Measurements from ENCODE around the gene SLC43A1.

SLC43A1 gene

DNA sequence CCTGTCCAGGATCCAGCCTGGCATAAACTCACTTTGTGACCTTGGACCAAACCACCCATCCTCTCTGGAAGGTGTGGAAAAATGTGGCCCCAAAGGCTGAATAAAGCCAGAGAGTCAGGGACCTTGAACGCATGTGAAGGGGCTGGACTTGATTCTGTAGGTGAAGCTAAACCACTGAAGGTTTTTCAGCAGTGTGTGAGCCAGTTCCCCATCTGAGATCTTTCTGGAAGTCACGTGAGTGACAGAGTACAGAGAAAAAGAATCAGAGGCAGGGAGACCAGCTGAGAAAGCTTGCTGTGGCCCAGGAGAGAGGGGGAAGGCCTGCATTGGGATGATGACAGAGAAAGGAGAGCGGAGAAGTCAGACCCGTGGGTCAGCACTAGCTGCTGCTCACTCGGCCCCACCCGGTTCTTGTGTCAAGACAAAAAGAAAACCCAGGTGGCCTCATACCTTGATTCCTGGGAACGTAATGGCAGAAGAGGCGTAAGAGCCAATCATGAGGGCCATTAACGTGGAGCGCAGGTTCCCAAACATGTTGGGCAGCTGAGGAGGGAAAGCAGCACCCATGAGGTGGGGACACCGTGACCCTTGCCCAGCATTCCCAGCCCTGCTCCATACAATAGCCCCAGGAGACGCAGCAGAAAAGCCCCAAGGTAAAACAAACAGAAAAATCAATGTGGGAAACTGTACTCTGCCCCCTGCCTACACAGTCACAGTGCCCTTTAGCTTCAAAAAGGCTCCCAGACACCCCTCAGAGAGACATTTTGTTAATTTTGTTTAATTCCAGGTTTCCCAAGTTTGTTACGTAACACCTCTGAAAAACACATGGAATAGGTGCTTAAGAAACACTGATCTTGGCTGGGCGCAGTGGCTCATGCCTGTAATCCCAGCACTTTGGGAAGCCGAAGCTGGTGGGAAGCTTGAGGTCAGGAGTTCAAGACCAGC lies 17.9 kb downstream of the SLC43A1 start:
- Mint-ChIP-seq H3K9me3 (no peaks in the 10 kb centered on the region), H3K27me3 (no peaks in the 10 kb centered on the region), H3K36me3 (ENCODE audit: low read depth) (peaks cover 78% of the 10 kb centered on the region), H3K4me1 (ENCODE audit: low read depth) (peaks cover 16% of the 10 kb centered on the region), H3K27ac (no peak overlapping the region), H3K4me3 (no peak overlapping the region)
- no peak for DNase-seq

DNA sequence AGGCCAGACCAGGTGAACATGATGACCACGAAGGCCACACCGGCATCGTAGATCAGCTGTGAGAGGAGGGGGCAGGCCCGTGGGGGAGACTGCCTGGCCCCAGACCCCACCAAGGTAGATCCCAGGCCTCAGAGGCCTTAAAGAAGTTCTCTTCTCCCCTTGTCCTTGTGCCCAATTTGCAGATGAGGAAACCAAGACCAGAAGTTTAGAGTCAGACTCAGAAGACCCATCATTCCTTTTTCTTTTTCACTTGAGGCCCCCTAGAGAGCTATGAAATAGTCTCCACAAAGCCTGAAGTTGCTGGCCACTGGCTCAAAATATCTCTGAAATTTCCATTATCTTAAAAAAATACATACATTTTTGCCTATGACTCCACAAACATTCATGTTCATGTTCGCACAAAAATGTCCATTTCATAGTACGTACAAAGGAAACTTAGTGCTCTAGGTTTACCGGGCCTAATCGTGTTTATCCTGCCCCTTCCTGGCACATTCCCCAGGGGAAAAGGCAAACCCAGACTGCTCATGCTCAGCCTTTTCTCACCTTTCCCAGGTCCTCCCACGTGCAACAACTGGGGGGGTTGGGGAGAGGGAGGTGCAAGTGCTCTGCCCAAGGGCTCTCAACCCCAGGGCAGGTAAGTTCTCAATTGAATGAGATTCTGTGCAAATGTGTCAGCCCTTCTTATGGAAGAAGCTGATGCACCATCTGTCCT lies 19.2 kb downstream of the SLC43A1 start:
- H3K4me1 Mint-ChIP-seq (ENCODE audit: low read depth): peaks cover 16% of the 10 kb centered on the region
- no peaks in the 10 kb centered on the region for H3K27me3 Mint-ChIP-seq
- no peak overlapping the region for H3K4me3 Mint-ChIP-seq
- peaks cover 75% of the 10 kb centered on the region for H3K36me3 Mint-ChIP-seq (ENCODE audit: low read depth)
- H3K9me3 Mint-ChIP-seq: no peaks in the 10 kb centered on the region
- no peak for DNase-seq
- H3K27ac Mint-ChIP-seq: peak overlapping the region; percentile 26

DNA sequence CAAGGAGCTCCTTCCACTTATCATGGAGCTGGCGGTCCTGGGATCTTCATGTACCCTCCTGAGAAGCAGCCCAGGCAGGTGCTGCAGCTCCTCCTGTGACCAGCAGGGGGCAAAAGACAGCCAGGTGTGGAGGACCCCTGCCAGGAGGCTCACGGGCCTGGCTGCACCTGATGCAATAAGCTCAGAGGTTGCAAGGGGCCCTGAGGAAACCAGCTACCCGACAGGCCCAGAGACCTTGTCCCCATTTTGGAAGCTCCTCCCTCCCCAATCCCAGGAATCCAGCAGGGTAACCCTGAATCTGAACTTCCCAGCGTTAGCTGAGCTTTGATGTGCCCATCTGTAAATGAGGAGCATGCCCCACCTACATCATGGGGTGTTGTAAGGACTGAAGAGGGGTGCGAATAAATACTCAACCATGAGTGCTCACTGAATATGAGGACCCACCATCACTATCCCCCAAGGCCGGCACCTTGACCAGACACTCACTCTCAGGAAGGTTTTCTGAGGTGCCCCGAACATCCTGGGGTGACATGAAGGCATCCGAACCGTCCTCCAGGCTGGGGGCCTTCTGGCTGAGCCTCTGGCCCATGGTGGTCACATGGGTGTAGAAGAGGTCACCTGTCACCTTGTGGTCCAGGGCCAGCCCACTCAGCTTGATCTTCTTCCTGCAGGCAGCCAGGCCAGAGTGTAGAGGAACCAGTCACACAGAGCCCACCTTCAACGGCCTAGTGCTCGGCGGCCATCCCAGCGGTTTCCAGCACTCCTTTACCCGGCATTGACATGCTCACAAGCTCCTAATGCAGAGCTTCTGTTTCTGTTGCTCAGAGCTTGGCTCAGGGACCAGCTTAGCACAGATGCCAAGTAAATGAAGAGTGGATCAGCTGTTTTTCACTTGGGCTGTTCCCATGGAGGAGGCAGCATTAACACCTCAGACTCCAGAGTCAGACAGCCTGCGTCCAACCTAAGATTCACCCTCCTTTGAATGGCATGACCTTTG lies 21.7 kb downstream of the SLC43A1 start:
- DNase-seq: peak; percentile 84
- Mint-ChIP-seq H3K4me1 (ENCODE audit: low read depth) (peaks cover 12% of the 10 kb centered on the region), H3K9me3 (no peaks in the 10 kb centered on the region), H3K27ac (peak overlapping the region; percentile 95), H3K4me3 (no peak overlapping the region), H3K36me3 (ENCODE audit: low read depth) (peaks cover 81% of the 10 kb centered on the region), H3K27me3 (no peaks in the 10 kb centered on the region)

DNA sequence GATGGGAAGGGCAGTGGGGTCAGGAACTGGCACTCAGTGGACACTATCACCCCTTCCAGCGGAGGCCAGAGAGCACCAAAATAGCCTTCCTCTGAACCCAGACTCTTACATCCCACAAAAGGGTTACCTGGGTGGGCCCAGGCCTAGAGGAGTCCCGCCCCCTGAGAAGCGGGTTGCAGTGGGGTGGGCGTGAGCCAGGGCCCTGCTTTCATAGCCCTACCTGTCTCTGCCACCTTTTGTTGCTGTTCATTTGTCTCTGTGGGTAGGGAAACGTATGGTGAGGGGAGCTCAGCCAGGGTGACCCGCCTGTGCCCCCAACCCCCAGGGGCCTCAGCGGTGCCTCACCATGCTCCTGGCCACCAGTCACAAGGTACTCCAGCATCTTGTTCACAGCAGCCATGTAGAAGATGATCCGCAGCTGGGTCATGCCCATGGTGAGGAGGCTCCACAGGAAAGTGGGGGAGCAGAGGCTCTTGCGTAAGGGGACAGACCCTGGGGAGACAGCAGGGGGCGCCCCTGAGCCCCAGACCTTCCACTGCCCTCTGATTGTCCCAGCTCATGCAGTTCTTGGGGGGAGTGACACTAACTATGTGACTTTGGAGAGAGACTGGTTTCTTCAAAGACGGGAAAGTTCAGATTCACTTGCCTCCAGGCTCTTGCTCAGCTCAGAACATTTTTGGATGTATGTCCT lies 24.0 kb downstream of the SLC43A1 start:
- Mint-ChIP-seq H3K27ac (no peak overlapping the region), H3K9me3 (no peaks in the 10 kb centered on the region), H3K27me3 (no peaks in the 10 kb centered on the region), H3K4me1 (ENCODE audit: low read depth) (peaks cover 12% of the 10 kb centered on the region), H3K4me3 (no peak overlapping the region), H3K36me3 (ENCODE audit: low read depth) (peaks cover 79% of the 10 kb centered on the region)
- DNase-seq: peak; percentile 69

DNA sequence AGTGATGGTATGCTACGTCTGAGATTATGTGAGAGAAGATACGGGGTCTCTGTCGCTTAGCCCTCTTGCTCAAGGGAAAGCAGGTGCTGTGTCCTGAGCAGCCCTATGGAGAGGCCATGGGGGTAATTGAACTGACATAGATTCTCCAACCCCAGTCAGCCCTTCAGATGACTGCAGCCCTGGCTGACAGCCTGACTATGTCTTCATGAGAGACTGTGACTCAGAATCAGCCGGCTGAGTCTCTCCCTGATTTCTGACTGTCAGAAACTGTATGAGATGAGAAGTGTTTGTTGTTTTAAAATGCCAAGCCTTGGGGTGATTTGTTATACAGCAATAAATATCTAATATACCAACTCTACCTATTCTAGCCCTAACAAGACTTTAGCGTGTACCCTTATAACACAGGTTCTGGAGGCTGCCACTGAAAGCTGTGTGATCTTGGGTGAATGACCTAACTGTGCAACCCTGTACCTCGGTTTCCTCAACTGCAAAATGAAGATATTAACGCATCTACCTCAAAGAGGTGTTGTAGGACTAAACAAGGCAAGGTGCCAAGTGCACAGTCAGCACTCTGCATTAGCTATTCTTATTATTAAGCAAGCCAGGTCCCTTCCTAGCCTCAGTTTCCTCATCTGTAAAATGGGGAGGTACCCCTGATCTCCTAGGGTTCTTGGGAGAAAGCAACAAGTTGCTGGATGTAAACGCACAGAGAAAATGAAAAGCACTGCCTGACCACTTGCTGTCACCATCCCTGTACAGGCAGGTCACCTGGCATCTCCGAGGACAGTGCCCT lies 24.9 kb downstream of the SLC43A1 start:
- peaks cover 78% of the 10 kb centered on the region for H3K36me3 Mint-ChIP-seq (ENCODE audit: low read depth)
- no peak overlapping the region for H3K4me3 Mint-ChIP-seq
- H3K27me3 Mint-ChIP-seq: no peaks in the 10 kb centered on the region
- no peak for DNase-seq
- peaks cover 12% of the 10 kb centered on the region for H3K4me1 Mint-ChIP-seq (ENCODE audit: low read depth)
- H3K27ac Mint-ChIP-seq: no peak overlapping the region
- no peaks in the 10 kb centered on the region for H3K9me3 Mint-ChIP-seq

DNA sequence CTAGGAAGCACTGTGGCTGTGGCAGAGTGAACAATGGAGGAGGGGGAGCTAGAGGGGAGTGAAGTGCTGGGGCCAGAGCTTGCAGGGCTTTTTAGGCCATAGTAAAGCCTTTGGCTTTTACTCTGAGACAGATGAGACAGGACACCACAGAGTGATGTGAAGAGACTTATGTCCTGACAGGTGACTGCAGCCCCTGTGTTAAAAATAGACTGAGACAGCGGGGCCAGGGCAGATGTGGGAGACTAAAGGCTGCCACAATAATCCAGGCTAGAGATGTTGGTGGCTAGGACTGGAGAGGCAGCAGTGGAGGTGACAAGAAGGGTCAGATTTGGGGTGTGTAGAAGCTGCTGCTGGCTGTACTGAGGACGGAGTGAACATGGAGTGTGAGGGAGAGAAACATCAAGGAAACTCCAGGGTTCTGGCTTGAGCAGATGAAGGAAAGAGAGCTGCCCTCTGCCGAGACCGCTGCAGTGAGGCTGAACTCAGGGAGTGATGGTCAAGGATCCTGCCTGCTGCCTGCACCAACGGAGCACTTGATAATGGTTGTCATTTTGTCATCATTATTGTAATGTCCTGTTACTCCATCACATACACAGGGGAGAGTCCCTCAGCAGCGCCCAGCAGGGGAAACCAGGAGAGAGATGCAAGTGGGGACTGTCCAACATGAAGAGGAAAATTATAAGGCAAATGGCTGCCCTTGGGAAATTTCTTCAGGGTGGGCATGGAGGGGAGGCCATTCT lies 27.4 kb downstream of the SLC43A1 start:
- Mint-ChIP-seq H3K27me3 (no peaks in the 10 kb centered on the region), H3K4me3 (no peak overlapping the region), H3K36me3 (ENCODE audit: low read depth) (peaks cover 80% of the 10 kb centered on the region)

DNA sequence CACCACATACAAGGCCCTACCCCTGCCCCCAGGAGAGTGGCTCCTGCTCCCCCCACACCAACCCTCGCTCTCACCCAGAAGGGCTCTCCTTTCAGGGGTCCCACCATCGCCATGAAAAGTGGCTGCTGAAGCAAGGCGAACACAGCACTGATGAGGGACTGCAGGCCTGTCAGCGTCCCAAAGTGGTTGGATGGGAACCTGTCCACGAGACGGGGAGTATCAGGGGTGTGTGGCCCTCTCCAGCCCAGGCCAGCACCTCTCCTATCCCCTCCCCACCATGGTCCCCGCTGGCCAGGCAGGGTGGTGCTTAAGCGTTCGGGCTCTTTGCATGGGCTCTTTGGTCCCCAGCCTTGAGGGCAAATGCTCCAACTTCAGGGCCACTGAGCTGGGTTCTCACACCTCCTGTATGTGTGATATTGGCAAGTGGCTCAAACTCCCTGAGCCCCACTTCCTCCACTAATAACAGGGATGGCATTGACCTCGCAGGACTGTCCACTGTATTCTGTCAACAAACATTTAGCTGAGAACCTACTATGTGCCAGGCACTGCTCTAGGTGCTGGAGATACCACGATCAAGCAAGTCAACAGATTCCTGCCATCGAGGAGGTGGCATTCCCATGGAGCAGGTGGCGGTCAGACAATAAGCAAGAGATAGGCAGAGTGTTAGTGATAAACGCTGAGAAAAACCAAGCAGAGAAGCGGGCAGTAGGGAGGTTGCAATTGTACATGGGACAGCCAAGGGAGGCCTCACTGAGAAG lies 28.3 kb downstream of the SLC43A1 start:
- Mint-ChIP-seq H3K27me3 (peaks cover under 1% of the 10 kb centered on the region), H3K9me3 (no peaks in the 10 kb centered on the region), H3K4me3 (no peak overlapping the region), H3K36me3 (ENCODE audit: low read depth) (peaks cover 76% of the 10 kb centered on the region), H3K27ac (no peak overlapping the region), H3K4me1 (ENCODE audit: low read depth) (peaks cover 9% of the 10 kb centered on the region)
- no peak for DNase-seq

More for the DNA sequence above, 27.4 kb downstream of the SLC43A1 start:
- DNase-seq: no peak
- no peaks in the 10 kb centered on the region for H3K9me3 Mint-ChIP-seq
- no peak overlapping the region for H3K27ac Mint-ChIP-seq
- peaks cover 7% of the 10 kb centered on the region for H3K4me1 Mint-ChIP-seq (ENCODE audit: low read depth)

DNA sequence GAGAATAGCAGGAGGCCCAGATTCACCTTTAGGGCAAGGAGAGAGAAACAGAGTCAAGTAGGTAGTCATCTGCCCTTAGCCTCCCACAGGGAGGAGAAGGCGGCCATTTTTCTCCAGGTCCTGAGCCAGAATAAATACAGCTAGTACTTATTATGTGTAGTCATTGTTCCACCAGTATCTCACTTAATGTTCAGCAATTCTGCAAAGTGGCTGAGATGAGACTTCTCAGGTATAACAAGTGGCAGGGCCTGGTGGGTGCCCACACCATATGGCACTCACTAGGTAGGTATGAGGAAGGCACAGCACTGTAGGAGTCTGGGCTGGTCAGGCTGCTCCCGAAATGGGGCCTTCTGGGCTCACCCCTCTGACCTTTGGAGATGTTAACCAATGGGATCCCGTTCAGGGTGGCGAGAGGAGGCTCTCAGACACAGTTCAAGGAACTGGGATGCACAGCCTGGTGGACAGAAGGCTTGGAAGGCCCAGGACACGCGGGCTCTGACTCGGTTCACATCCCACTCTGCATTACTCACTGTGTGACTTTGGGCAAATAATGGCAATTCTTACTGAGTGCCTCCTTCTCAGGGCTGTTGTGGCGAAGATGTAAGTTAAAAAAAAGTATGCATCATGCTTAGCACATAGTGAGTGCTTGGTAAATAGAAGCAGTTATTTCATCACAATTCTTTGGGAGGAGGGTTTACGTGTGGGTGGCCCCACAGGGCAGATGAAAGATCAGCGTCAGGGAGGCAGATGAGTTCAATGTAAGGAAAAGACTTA lies 30.1 kb downstream of the SLC43A1 start:
- H3K9me3 Mint-ChIP-seq: no peaks in the 10 kb centered on the region

DNA sequence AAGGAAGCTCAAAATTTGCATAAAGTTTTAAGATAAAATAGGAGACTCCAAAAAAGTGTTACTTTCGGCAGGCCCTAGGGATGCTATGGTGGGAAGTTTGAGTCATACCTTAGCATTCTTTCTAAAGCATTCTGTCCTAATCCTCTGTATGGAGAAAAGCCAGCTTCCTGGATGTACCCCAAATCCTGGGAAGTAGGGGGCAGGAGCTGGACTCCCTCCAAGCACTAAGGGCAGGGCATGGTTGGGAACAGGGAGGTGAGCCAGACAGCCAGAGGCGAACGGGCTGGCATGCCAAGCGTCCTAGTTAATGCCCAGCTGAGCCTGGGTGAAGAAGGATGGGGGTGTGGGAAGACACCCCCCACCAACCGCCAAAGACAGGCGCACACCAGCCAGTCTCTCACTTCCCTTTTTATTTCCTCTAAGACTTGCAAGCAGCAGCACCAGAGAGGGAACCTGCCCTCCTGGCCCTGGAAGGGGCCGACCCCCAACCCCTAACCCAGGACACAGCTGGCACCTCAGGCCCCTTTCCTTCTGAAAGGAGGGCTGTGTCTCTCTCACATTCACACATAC lies 31.3 kb downstream of the SLC43A1 start:
- Mint-ChIP-seq H3K27ac (no peak overlapping the region), H3K27me3 (peaks cover 16% of the 10 kb centered on the region), H3K36me3 (ENCODE audit: low read depth) (peaks cover 50% of the 10 kb centered on the region), H3K4me1 (ENCODE audit: low read depth) (peaks cover 14% of the 10 kb centered on the region), H3K4me3 (no peak overlapping the region), H3K9me3 (no peaks in the 10 kb centered on the region)
- DNase-seq: no peak

More for the DNA sequence above, 30.1 kb downstream of the SLC43A1 start:
- H3K27me3 Mint-ChIP-seq: peaks cover 13% of the 10 kb centered on the region
- peaks cover 61% of the 10 kb centered on the region for H3K36me3 Mint-ChIP-seq (ENCODE audit: low read depth)
- H3K4me1 Mint-ChIP-seq (ENCODE audit: low read depth): peaks cover 9% of the 10 kb centered on the region
- H3K4me3 Mint-ChIP-seq: no peak overlapping the region
- no peak for DNase-seq
- no peak overlapping the region for H3K27ac Mint-ChIP-seq

DNA sequence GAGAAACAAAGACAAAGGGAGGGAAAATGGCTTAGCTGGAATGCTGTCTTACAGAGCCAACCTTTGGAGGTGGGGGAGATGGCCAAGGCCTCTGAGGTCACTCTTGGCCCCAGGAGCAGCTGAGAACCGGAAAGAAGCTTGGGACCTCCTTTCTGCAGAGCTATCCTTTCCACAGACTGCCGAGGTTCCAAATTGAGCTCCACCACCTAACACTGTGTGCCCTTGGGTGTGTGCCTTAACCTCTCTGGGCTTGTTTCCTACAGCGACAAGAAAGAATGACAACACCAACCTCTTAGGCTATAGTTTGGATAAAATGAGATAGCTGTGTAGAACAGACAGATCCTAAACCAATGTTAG lies 32.0 kb downstream of the SLC43A1 start:
- Mint-ChIP-seq H3K9me3 (no peaks in the 10 kb centered on the region), H3K4me3 (no peak overlapping the region), H3K27ac (no peak overlapping the region), H3K27me3 (peaks cover 16% of the 10 kb centered on the region), H3K36me3 (ENCODE audit: low read depth) (peaks cover 43% of the 10 kb centered on the region), H3K4me1 (ENCODE audit: low read depth) (peaks cover 14% of the 10 kb centered on the region)
- DNase-seq: no peak

DNA sequence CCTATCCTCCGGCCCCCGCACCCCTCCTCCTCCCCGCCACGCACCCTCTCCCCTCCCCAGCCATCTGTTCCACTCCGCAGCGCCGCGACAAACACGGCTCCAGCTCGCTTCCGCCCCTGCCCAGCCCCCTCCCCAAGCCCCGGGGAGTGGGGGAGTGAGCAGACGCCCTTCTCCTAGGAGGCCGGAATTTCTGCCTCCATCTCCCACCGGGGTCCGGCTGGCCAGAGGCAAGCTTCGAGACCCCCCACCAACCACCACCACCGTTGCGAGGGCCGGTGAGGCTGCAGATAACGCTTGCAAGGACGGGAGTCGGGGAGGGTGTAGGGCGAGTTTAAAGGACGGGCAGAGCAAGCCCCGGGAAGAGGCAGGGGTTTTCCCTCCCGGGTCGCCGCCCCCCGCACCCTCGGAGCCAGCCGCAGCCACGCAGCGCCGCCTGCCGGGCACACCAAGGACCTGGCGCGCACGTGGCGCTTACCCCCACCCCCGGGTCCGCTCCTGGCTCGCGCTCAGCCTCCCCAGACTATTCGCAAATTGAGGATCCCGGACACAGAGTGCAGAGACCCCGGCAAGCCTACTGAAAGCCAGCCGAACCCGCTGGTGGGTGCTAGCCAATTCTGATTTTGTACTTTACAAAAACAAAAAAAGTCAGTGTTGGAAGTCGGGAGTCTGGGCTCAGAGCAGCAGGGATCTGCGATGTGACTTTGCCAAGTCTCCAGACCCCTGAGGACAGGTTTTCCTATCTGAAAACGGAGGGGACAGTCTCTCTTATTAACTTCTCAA lies 32.5 kb downstream of the SLC43A1 start:
- H3K27ac Mint-ChIP-seq: peak overlapping the region; percentile 22
- peaks cover 14% of the 10 kb centered on the region for H3K4me1 Mint-ChIP-seq (ENCODE audit: low read depth)
- H3K4me3 Mint-ChIP-seq: peak overlapping the region; percentile 18
- H3K36me3 Mint-ChIP-seq (ENCODE audit: low read depth): peaks cover 37% of the 10 kb centered on the region
- H3K9me3 Mint-ChIP-seq: no peaks in the 10 kb centered on the region
- peaks cover 20% of the 10 kb centered on the region for H3K27me3 Mint-ChIP-seq
- peak; percentile 84 for DNase-seq

Data from activated T-cell treated with anti-CD3 and anti-CD28 coated beads, Interleukin-2, amount 50 U/mL, for 24 hours (primary cell).